Measurements from ENCODE around the gene PAPOLG. TPM values are rescaled to one million over a fixed set of nuclear protein-coding genes. Genes with fewer than 3 reads are reported as not detected.

Gene PAPOLG
- total RNA-seq, 1 donor from 2014 or later = 8.2 TPM

DNA sequence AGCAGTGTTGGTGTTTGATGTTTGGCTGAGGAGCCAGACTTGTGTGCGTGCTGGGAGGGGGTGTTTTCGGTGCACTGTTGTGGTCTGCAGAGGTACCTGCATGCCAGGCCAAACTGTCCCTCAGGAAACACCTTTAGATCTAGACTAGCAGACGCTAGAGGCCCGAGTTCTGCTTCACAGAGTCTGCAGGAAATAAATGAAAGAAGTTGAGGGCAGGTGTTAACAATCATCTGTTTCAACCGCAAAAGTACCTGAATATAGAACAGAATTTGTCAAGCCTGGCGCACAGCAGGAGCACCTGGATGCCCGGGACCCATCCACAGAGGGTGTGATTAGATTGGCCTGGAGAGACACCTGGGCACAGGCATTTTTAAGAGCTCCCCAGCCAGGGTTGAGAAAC, 84.8 kb downstream of the PAPOLG start:
- DNase-seq (no peak), ATAC-seq (no peak)
- intact Hi-C loops (cut with micrococcal nuclease) = no loop called here

- intact Hi-C loops (cut with micrococcal nuclease) = no loop called here
- DNase-seq (no peak), ATAC-seq (no peak)
Measured at GRCh38 chr2:60843006-60843405, 86.9 kb downstream of the PAPOLG start.

GRCh38 chr2:60844105-60844504, 88.0 kb downstream of the PAPOLG start:
- DNase-seq (no peak), ATAC-seq (no peak)
- intact Hi-C loops (cut with micrococcal nuclease) = no loop called here

DNA sequence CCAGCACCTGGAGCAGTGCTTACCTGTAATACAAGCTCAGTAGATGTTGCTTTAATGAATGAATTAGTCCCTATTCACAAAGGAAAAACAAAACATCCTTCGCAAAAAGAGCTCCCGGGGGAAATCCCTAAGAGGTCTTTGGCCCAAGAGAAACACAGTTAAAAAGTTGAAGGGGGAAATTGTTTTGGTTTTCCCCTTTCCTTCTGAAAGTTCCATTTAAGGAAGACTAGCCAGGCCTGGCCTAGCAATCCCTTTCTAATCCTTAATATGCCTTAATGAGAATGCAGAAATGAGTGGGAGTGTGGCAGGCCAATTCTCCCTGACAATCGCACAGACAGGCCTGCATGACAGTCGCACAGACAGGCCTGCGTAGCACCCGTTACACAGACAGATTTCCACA, 91.8 kb downstream of the PAPOLG start:
- ATAC-seq = no peak
- DNase-seq = no peak
- intact Hi-C loops (cut with micrococcal nuclease) = no loop called here

Other genes with a start within 250 kb of the PAPOLG start
- 31.2 TPM for gene BCL11A, start 202.6 kb upstream of the PAPOLG start, total RNA-seq
- 5.6 TPM for gene REL, start 125.3 kb downstream of the PAPOLG start, total RNA-seq